K562 treated with DMSO at 1 percent for 48 hours (cell line): ENCODE results near the gene RYR2. TPM values are rescaled to one million over a fixed set of nuclear protein-coding genes. Genes with fewer than 3 reads are reported as not detected.

Experiments
- total RNA-seq: library from RNA; unstranded; fragments of 300-600 nt; gene quantifications from 2 replicates; pipeline ENCODE4 v1.2.3, GENCODE V29; 2022; ENCODE audit warnings: low replicate concordance; ENCODE audit errors: extremely low read depth

RYR2 gene
- not detected in 2 replicates for total RNA-seq

DNA sequence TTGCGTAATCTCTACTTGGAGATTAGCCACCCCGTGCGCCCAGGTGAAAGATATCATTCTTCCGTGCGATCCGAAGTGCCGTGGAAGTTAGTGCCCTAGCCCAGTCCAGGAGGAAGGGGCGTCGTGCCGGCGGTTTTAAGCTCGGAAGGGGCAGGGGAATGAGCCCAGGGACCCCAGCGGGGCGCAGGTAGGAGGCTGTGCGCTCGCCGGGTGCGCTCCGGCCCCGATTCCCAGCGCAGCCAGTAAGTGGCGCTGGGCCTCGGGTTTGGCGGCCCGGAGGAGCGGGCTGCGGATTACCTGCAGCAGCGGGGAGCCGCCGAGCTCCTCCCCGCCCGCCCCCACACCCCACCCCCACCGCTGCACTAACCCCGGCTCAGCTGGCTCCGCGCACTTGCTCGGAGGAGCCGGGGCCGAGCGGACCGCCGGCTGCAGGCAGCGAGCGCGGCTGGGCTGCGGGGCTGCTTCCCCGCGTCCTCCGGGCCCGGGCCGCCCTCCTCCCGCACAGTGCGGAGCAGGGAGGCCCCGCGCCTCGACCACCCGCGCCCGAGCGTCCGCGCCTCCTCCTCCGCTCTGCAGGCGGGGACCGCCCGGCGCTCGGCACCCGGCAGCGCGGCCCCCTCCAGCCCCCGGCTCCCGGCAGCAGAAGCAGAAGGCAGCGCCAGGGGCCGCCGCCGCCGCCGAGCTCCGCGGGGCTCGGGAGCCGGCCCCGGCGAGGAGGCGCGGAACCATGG is at the start of gene RYR2:
TSS of gene RYR2 (plus strand) at position 390 of the 731 bp plus-strand sequence. CDS start at position 728, 338 bp downstream.

DNA sequence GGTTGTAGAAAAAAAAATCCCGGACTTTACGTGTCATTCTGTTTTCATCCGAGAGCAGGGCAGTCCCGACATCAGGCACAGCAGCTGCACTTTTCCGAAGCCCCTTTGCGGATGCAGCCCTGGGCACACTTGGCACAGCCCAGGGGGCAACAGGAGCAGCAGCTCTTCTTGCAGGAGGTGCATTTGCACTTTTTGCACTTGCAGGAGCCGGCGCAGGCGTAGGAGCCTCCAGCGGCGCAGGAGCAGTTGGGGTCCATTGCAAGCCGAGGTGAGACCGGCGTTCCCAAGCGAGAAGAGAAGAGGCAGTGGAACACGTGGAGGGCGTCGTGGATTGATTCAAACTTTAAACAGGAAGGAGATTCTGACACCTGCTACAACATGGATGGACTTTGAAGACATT is 37.9 kb upstream of the RYR2 start, which contains the start of gene MT1HL1:
TSS of gene MT1HL1 (minus strand) at position 326 of the 400 bp plus-strand sequence. CDS start at position 257, 69 bp downstream.

Other genes starting within 250 kb of the RYR2 start
- not detected in 2 replicates for gene MTR, start 246.9 kb upstream of the RYR2 start, total RNA-seq
- not detected in 2 replicates for gene MT1HL1, start 37.7 kb upstream of the RYR2 start, total RNA-seq